Right lobe of liver (tissue), 6 donors: Measurements from ENCODE around the gene TSTD2. TPM values are rescaled to one million over a fixed set of nuclear protein-coding genes. Genes with fewer than 3 reads are reported as not detected.

Experiments
- ATAC-seq, 4 donors: fragments of 200-7000 bp; cut with Tn5 transposase; one replicate each; pipeline ENCODE4 v1.9.1; 2020; ENCODE audit warnings: mild to moderate bottlenecking in 4 of 4, moderate library complexity in 4 of 4
- DNase-seq, 3 donors: peaks; one replicate each; pipeline ENCODE4 v3.0.0-alpha.2; 2020
- H3K27ac ChIP-seq, 3 donors: fragments of 200-600 bp; one replicate each; pipeline ENCODE4 v1.8.0; 2022
- H3K27me3 ChIP-seq, 2 donors: fragments of 200-600 bp; one replicate each; pipeline ENCODE4 v1.8.0; 2022
- H3K36me3 ChIP-seq, 4 donors: fragments of 200-600 bp; sonication (generic) in 1 of 4; one replicate each; pipeline versions ENCODE4 v1.5.1 to v1.8.0; 2017 to 2022; ENCODE audit warnings: control low read depth in 1 of 4
- H3K4me1 ChIP-seq, 4 donors: fragments of 200-600 bp; sonication (generic) in 1 of 4; one replicate each; pipeline versions ENCODE4 v1.5.1 to v1.8.0; 2017 to 2022; ENCODE audit warnings: control low read depth in 1 of 4
- H3K4me3 ChIP-seq, 3 donors: fragments of 200-600 bp; one replicate each; pipeline ENCODE4 v1.8.0; 2022
- H3K9me3 ChIP-seq, 4 donors: fragments of 200-600 bp; sonication (generic) in 1 of 4; one replicate each; pipeline versions ENCODE4 v1.5.1 to v1.8.0; 2017 to 2022; ENCODE audit warnings: control low read depth in 1 of 4
- POLR2A ChIP-seq: fragments of 450-650 bp; IDR thresholded peaks from one replicate; pipeline ENCODE4 v1.6.1; 2017; ENCODE audit warnings: antibody characterized with exemption, mild to moderate bottlenecking
- WGBS: methylation state at CpG from one replicate; pipeline ENCODE4 v1.1.6; 2018; ENCODE audit warnings: low coverage, low lambda C conversion rate; ENCODE audit not compliant: insufficient coverage; ENCODE audit errors: missing lambda C conversion rate; 5-methylcytosine and 5-hydroxymethylcytosine counted together
- intact Hi-C, 2 donors: fragments of 100-400 bp; cut with DNase I; formaldehyde crosslinking; loops; one replicate each; pipeline versions ENCODE4 v1.11.2 to v1.14.1; 2022
- total RNA-seq, 6 experiments: library from RNA; depleted of rRNA in 2 of 6; stranded (reverse); fragments of >200 nt in 2 of 6; fragmentation: NEBNext Ultra II Directional in 3 of 6; extraction: Animal tissue kit (Norgen Biotek cat#: 25700) in 3 of 6; gene quantifications; one replicate each; pipeline versions ENCODE4 v1.1.0 to v1.2.4, GENCODE V29; 2016 to 2023
- TF ChIP-seq, protein P1 (sequence below), 4 donors: fragments of 200-600 bp in 3 of 4; fragments of 450-650 bp in 1 of 4; IDR thresholded peaks; one replicate each; pipeline versions ENCODE4 v1.5.1 to v1.8.0; 2016 to 2022; ENCODE audit warnings: antibody characterized with exemption in 4 of 4, mild to moderate bottlenecking in 2 of 4
- donor health status: DM: no; HTN: yes; CAD: no.
- donor health status: DM: no; HTN: no; CAD: no.
- donor health status: DM: no; HTN: no; CAD: no.
- donor health status: DM: no; HTN: yes; CAD: no.
- donor health status: DM: no; HTN: yes; CAD: no.

TSTD2 gene
- total RNA-seq, 6 experiments from 2014 or later = 7.9 to 10.2 (median 9.0) TPM

DNA sequence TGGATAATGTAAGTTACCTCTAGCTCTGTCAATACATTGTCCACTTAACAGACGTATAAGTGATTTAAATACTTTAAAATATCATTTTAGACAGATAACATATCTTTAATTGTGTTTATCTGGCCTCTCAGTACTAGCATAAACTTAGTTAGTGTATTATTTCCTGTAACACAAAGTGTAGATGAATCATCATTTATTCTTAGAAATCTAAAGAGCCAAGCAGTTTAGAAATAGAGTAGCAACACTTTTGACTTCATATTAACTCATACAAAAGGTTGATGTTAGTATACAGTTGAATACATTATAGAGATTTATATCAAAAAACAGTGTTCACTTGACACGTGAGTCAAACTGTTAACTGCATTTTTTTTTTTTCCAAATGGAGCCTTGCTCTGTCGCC, 18.5 kb upstream of the TSTD2 start:
- no peak for TF ChIP-seq POLR2A
- TF ChIP-seq, protein P1, sequence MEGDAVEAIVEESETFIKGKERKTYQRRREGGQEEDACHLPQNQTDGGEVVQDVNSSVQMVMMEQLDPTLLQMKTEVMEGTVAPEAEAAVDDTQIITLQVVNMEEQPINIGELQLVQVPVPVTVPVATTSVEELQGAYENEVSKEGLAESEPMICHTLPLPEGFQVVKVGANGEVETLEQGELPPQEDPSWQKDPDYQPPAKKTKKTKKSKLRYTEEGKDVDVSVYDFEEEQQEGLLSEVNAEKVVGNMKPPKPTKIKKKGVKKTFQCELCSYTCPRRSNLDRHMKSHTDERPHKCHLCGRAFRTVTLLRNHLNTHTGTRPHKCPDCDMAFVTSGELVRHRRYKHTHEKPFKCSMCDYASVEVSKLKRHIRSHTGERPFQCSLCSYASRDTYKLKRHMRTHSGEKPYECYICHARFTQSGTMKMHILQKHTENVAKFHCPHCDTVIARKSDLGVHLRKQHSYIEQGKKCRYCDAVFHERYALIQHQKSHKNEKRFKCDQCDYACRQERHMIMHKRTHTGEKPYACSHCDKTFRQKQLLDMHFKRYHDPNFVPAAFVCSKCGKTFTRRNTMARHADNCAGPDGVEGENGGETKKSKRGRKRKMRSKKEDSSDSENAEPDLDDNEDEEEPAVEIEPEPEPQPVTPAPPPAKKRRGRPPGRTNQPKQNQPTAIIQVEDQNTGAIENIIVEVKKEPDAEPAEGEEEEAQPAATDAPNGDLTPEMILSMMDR (IDR thresholded peaks at IDR 0.05) = no peak
- ATAC-seq (no peak), DNase-seq (no peak)
- H3K4me3 ChIP-seq = no peak overlapping the region
- H3K9me3 ChIP-seq = no peaks in the 10 kb centered on the region
- 75% methylated on average over 3 of the region's 3 CpGs for WGBS
- H3K27me3 ChIP-seq = no peaks in the 10 kb centered on the region
- H3K4me1 ChIP-seq = peaks cover 0 to 5% (median 2%) of the 10 kb centered on the region in 4 donors
- intact Hi-C loops = no loop called here
- no peak overlapping the region for H3K27ac ChIP-seq
- H3K36me3 ChIP-seq = peaks cover 0 to 56% (median 8%) of the 10 kb centered on the region in 4 donors

- peaks cover 0 to 13% (median 2%) of the 10 kb centered on the region in 4 donors for H3K4me1 ChIP-seq
- TF ChIP-seq POLR2A = no peak
- TF ChIP-seq, protein P1 (IDR thresholded peaks at IDR 0.05) = no peak
- no peak overlapping the region for H3K27ac ChIP-seq
- peak; percentile 74 to 91 (median 81) for ATAC-seq
- H3K4me3 ChIP-seq = no peak overlapping the region
- intact Hi-C loops = no loop called here
- H3K9me3 ChIP-seq = no peaks in the 10 kb centered on the region
- no peaks in the 10 kb centered on the region for H3K27me3 ChIP-seq
- 46% methylated on average over 5 of the region's 5 CpGs for WGBS
- peaks cover 0 to 32% (median 6%) of the 10 kb centered on the region in 4 donors for H3K36me3 ChIP-seq
- no peak for DNase-seq
Observed at GRCh38 chr9:97647996-97648395, 14.8 kb upstream of the TSTD2 start.

DNA sequence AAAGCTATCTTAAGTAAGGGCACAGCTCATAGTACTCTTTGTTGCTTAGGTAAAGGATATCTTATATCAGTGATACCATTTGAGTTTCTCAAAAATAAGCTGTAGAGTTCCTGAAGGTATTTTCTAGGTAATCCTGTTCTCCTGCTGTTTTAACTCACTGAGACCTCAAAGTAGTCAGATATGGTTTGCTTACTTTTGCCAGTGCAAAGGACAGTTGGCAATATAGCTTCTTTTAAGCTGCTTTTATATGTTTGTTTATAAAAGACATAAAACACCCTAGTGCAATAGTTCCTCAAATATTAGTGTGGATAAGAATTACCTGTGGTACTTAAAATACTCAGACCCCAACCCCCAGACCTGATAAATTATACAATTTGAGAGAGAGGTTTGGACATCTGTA, 12.6 kb upstream of the TSTD2 start:
- no peak for DNase-seq
- no peak overlapping the region for H3K4me3 ChIP-seq
- no peaks in the 10 kb centered on the region for H3K27me3 ChIP-seq
- no peak for TF ChIP-seq POLR2A
- peaks cover 0 to 13% (median 2%) of the 10 kb centered on the region in 4 donors for H3K4me1 ChIP-seq
- no peaks in the 10 kb centered on the region for H3K9me3 ChIP-seq
- H3K27ac ChIP-seq = no peak overlapping the region
- peaks cover 0 to 51% (median 7%) of the 10 kb centered on the region in 4 donors for H3K36me3 ChIP-seq
- ATAC-seq = peak in 3 of 4 donors; percentile 22 to 52 (median 49)
- intact Hi-C loops = no loop called here

DNA sequence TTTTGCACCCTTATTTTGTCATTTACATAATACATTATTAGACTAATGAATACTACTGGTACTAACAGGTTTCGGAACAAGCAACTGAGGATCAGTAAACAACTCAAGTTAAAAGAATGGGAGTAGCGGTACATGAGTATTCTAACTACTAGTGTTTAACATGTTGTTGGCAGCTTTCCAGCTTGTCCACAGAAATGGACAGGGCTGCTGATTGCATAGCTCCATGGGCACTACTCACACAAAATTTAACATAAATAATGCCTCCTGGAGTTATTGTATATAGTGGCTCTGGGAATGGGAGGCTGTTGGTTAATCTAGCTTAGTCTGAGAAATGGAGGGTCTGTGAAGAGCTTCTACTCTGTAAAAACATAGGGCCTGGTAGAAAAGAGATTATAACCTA, 7.2 kb upstream of the TSTD2 start:
- TF ChIP-seq, protein P1 (IDR thresholded peaks at IDR 0.05) = no peak
- no peak for TF ChIP-seq POLR2A
- no peaks in the 10 kb centered on the region for H3K27me3 ChIP-seq
- no peaks in the 10 kb centered on the region for H3K9me3 ChIP-seq
- WGBS = 79% methylated on average over 2 of the region's 2 CpGs
- H3K27ac ChIP-seq = no peak overlapping the region
- H3K4me1 ChIP-seq = peaks cover 0 to 23% (median 5%) of the 10 kb centered on the region in 4 donors
- DNase-seq (no peak), ATAC-seq (no peak)
- intact Hi-C loops = no loop called here
- peaks cover 0 to 33% (median 6%) of the 10 kb centered on the region in 4 donors for H3K36me3 ChIP-seq
- H3K4me3 ChIP-seq = no peak overlapping the region

DNA sequence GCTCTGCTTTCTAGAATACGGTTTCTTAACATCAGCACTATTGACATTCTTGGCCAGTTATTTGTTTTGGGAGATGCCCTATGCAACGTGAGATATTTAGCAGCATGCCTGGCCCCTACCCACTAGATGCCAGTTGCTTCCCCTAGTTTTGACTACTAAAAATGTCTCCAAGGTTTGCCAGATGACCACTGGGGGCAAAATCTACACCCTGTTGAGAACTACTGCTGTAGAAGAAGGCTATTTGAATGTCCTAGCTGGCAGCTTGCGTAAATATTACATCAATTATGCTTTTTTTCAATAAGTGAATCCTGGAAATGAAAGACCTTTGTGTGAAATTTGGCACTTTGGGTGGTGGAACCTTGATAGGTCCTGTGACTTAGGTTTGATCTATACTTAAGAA, 5.5 kb upstream of the TSTD2 start:
- Histone ChIP-seq H3K27ac (no peak overlapping the region), H3K36me3 (peaks cover 0 to 29% (median 6%) of the 10 kb centered on the region in 4 donors), H3K9me3 (no peaks in the 10 kb centered on the region), H3K4me1 (peaks cover 0 to 30% (median 9%) of the 10 kb centered on the region in 4 donors), H3K27me3 (no peaks in the 10 kb centered on the region), H3K4me3 (no peak overlapping the region)
- TF ChIP-seq, protein P1 (IDR thresholded peaks at IDR 0.05) = no peak
- no peak for TF ChIP-seq POLR2A
- intact Hi-C loops = no loop called here
- DNase-seq (no peak), ATAC-seq (no peak)
- 40% methylated on average over 3 of the region's 3 CpGs for WGBS
